RWPE2 (cell line): ENCODE data around the gene WIPI1.

Experiments
- ATAC-seq: fragments of 200-7000 bp; cut with Tn5 transposase; 3 replicates; pipeline ENCODE4 v1.9.1; 2021; ENCODE audit warnings: low read depth
- DNase-seq: peaks from one replicate; pipeline ENCODE4 v3.0.0-alpha.2; 2020; ENCODE audit warnings: low spot score
- H3K27ac ChIP-seq: fragments of 450-650 bp; 2 replicates; pipeline ENCODE4 v1.5.1; 2017; ENCODE audit warnings: mild to moderate bottlenecking; ENCODE audit not compliant: poor library complexity, severe bottlenecking
- H3K27me3 ChIP-seq: fragments of 250-450 bp; sonication (Bioruptor Pico); 2 replicates; pipeline ENCODE4 v1.5.1; 2021; ENCODE audit warnings: mild to moderate bottlenecking, moderate library complexity; ENCODE audit not compliant: insufficient read depth, poor library complexity, severe bottlenecking
- H3K36me3 ChIP-seq: fragments of 250-450 bp; sonication (Bioruptor Pico); 2 replicates; pipeline ENCODE4 v1.5.1; 2020; ENCODE audit warnings: low read depth, mild to moderate bottlenecking, moderate library complexity
- H3K4me1 ChIP-seq: fragments of 250-450 bp; sonication (Bioruptor Pico); 2 replicates; pipeline ENCODE4 v1.5.1; 2021; ENCODE audit warnings: mild to moderate bottlenecking, moderate library complexity; ENCODE audit not compliant: insufficient read depth, poor library complexity, severe bottlenecking
- H3K4me3 ChIP-seq: fragments of 250-450 bp; sonication (Bioruptor Pico); 2 replicates; pipeline ENCODE4 v1.5.1; 2021; ENCODE audit warnings: mild to moderate bottlenecking, moderate library complexity; ENCODE audit not compliant: severe bottlenecking
- H3K9me3 ChIP-seq: fragments of 250-450 bp; sonication (Bioruptor Pico); 2 replicates; pipeline ENCODE4 v1.5.1; 2021; ENCODE audit warnings: mild to moderate bottlenecking, moderate library complexity; ENCODE audit not compliant: severe bottlenecking
- CTCF ChIP-seq: fragments of 450-650 bp; IDR thresholded peaks from one replicate; pipeline ENCODE4 v1.5.1; 2017; ENCODE audit warnings: mild to moderate bottlenecking, moderate library complexity; ENCODE audit not compliant: poor library complexity, severe bottlenecking

The WIPI1 gene

GRCh38 chr17:68453991-68454665, 3.2 kb downstream of the WIPI1 start:
- Histone ChIP-seq H3K27ac (no peak overlapping the region), H3K4me1 (peaks cover 16% of the 10 kb centered on the region), H3K27me3 (no peaks in the 10 kb centered on the region), H3K4me3 (no peak overlapping the region), H3K9me3 (no peaks in the 10 kb centered on the region), H3K36me3 (peaks cover 26% of the 10 kb centered on the region)
- ATAC-seq (no peak), DNase-seq (no peak)
- TF ChIP-seq CTCF = no peak

- no peak for TF ChIP-seq CTCF
- H3K27ac ChIP-seq = no peak overlapping the region
- ATAC-seq = no peak
- DNase-seq = no peak
- no peak overlapping the region for H3K4me3 ChIP-seq
- no peaks in the 10 kb centered on the region for H3K9me3 ChIP-seq
- H3K27me3 ChIP-seq = no peaks in the 10 kb centered on the region
- peaks cover 38% of the 10 kb centered on the region for H3K36me3 ChIP-seq
- H3K4me1 ChIP-seq = peaks cover 11% of the 10 kb centered on the region
These were observed 4.5 kb downstream of the WIPI1 start for GRCh38 chr17:68452724-68453290.

GRCh38 chr17:68451670-68452354, 5.5 kb downstream of the WIPI1 start:
- Histone ChIP-seq H3K9me3 (no peaks in the 10 kb centered on the region), H3K27ac (no peak overlapping the region), H3K4me3 (no peak overlapping the region), H3K36me3 (peaks cover 38% of the 10 kb centered on the region), H3K4me1 (peaks cover 11% of the 10 kb centered on the region), H3K27me3 (no peaks in the 10 kb centered on the region)
- no peak for TF ChIP-seq CTCF
- ATAC-seq (no peak), DNase-seq (no peak)

GRCh38 chr17:68450801-68451200, 6.5 kb downstream of the WIPI1 start:
- H3K27me3 ChIP-seq = no peaks in the 10 kb centered on the region
- H3K4me1 ChIP-seq = peaks cover 5% of the 10 kb centered on the region
- H3K9me3 ChIP-seq = no peaks in the 10 kb centered on the region
- ATAC-seq (no peak), DNase-seq (no peak)
- peaks cover 38% of the 10 kb centered on the region for H3K36me3 ChIP-seq
- no peak overlapping the region for H3K27ac ChIP-seq
- TF ChIP-seq CTCF = no peak
- no peak overlapping the region for H3K4me3 ChIP-seq

- Histone ChIP-seq H3K27me3 (no peaks in the 10 kb centered on the region), H3K27ac (no peak overlapping the region), H3K9me3 (no peaks in the 10 kb centered on the region), H3K4me1 (peaks cover under 1% of the 10 kb centered on the region), H3K4me3 (no peak overlapping the region), H3K36me3 (peaks cover 38% of the 10 kb centered on the region)
- ATAC-seq = no peak
- TF ChIP-seq CTCF = no peak
- no peak for DNase-seq
These were observed 6.9 kb downstream of the WIPI1 start for GRCh38 chr17:68450391-68450790.
